ENCODE results near the gene EGFR. TPM values are rescaled to one million over a fixed set of nuclear protein-coding genes. Genes with fewer than 3 reads are reported as not detected.

Gene EGFR
- total and polyA plus RNA-seq, 9 donors, result 13.0 to 54.6 (median 41.7) TPM

DNA sequence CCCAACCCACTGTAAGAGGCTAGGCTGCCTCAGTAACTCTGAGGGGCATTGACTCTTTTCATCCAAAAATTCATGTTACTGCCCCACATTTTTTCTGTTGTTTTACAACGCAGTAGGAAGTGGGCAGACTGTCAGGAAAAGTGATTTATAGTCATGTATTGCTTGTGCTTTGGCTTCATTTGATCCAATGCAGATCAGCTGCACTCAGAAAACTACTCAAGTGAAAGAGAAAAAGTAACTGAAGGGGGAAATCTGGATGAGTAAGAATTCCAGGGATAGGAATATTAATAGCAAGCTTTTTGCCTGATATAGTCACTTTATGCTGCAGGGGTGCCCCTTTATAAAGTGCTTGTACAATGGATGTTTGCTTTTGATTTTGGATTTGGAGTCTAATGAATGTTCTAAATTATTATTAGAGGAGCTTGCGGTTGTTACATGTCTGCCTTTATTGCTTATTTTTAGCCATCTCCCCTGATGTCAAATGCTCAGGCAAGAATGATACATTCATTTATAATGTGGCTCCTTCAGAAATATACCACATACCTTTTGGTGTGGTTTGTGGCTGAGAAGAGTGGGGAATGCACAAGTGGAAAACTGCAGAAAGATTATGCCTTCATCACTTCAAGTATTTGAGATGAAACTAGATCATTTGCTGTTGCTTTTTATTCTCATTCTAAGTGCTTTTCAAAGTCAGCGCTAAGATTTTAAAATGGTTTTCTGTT lies 86.1 kb downstream of the EGFR start:
- no peak overlapping the region for H3K4me3 ChIP-seq
- H3K36me3 ChIP-seq, result no peaks in the 10 kb centered on the region
- DNase-seq, result no peak
- 52 to 63% (median 56%) methylated on average over 3 of the region's 3 CpGs for WGBS, 3 donors
- peaks cover 35% of the 10 kb centered on the region for H3K4me1 ChIP-seq (ENCODE audit: insufficient read depth)
- no peak overlapping the region for H3K27ac ChIP-seq
- no peaks in the 10 kb centered on the region for H3K9me3 ChIP-seq
- no peaks in the 10 kb centered on the region for H3K27me3 ChIP-seq
- intact Hi-C loops (cut with DNase I), result no loop called here
- no peak for TF ChIP-seq EP300 (IDR thresholded peaks at IDR 0.05)
- TF ChIP-seq POLR2A (IDR thresholded peaks at IDR 0.05), result no peak
- TF ChIP-seq, protein P1, sequence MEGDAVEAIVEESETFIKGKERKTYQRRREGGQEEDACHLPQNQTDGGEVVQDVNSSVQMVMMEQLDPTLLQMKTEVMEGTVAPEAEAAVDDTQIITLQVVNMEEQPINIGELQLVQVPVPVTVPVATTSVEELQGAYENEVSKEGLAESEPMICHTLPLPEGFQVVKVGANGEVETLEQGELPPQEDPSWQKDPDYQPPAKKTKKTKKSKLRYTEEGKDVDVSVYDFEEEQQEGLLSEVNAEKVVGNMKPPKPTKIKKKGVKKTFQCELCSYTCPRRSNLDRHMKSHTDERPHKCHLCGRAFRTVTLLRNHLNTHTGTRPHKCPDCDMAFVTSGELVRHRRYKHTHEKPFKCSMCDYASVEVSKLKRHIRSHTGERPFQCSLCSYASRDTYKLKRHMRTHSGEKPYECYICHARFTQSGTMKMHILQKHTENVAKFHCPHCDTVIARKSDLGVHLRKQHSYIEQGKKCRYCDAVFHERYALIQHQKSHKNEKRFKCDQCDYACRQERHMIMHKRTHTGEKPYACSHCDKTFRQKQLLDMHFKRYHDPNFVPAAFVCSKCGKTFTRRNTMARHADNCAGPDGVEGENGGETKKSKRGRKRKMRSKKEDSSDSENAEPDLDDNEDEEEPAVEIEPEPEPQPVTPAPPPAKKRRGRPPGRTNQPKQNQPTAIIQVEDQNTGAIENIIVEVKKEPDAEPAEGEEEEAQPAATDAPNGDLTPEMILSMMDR (IDR thresholded peaks at IDR 0.05), result no peak

DNA sequence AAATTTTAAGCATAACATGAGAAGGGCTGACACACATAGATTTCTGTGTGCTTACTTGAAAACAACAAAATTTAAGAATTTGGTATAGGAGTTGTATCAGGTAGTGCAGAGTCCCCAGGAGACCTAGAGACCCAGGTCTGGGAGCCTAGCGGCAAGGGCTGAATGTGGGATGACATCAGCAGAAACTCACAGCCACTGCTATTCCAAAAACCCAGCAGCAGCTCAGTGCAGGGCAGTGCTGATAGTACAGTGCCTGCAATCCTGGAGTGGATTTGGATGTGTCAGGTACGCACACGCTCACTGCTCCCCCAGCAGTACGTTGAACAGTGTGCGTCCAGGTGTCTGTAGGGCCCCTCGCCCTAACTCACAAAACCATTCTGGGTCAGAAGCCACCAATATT lies 87.1 kb downstream of the EGFR start:
- H3K4me1 ChIP-seq (ENCODE audit: insufficient read depth), result peaks cover 27% of the 10 kb centered on the region
- TF ChIP-seq POLR2A (IDR thresholded peaks at IDR 0.05) (no peak), EP300 (IDR thresholded peaks at IDR 0.05) (no peak)
- TF ChIP-seq, protein P1 (IDR thresholded peaks at IDR 0.05), result no peak
- no peak overlapping the region for H3K27ac ChIP-seq
- intact Hi-C loops (cut with DNase I), result no loop called here
- H3K36me3 ChIP-seq, result no peaks in the 10 kb centered on the region
- DNase-seq, result no peak
- WGBS, 3 donors, result 91 to 96% (median 94%) methylated on average over 6 of the region's 6 CpGs
- H3K27me3 ChIP-seq, result no peaks in the 10 kb centered on the region
- no peaks in the 10 kb centered on the region for H3K9me3 ChIP-seq
- H3K4me3 ChIP-seq, result no peak overlapping the region

DNA sequence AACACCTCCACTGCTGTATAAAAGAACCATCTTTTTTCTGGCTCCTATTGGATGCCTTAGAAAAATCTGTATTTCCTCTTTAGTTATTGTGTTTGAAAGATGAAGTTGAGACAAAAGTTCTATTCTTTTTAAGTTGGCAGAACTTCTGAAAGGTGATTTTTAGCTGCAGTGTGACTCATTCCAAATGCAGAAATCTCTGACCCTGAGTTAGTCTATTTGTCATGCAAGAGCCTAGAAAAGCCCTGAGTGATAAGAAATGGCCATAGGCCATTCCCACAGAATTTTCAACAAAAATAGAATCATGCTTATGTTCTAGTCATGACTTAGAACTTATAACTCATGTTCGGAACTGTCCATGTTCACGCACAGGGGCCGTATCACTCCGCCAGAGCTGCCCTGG lies 89.1 kb downstream of the EGFR start:
- Histone ChIP-seq H3K4me3 (no peak overlapping the region), H3K36me3 (no peaks in the 10 kb centered on the region), H3K9me3 (no peaks in the 10 kb centered on the region), H3K27ac (no peak overlapping the region), H3K27me3 (no peaks in the 10 kb centered on the region), H3K4me1 (ENCODE audit: insufficient read depth) (peaks cover 32% of the 10 kb centered on the region)
- no peak for TF ChIP-seq EP300 (IDR thresholded peaks at IDR 0.05)
- TF ChIP-seq, protein P1 (IDR thresholded peaks at IDR 0.05), result no peak
- no peak for TF ChIP-seq POLR2A (IDR thresholded peaks at IDR 0.05)
- DNase-seq, result no peak
- 93 to 97% (median 96%) methylated on average over 4 of the region's 4 CpGs for WGBS, 3 donors
- intact Hi-C loops (cut with DNase I), result no loop called here

DNA sequence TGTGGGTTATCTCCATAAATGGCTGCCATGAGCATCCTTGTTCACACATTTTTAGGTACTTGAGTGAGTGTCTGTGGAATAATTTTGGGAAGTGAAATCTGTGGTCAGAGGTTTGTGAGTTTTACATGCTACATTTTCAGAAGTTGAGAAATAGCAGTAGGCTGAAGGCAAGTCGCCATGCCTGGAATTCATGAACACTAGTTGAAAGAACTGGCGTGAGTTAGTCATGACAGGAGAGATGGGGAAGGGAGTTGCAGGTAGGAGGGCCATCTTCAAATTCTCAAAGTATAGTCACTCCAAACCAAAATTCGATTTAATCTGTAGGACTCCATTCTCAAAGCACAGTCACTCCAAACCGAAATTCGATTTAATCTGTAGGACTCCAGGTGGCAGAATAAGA lies 89.6 kb downstream of the EGFR start:
- Histone ChIP-seq H3K4me1 (ENCODE audit: insufficient read depth) (peaks cover 34% of the 10 kb centered on the region), H3K27ac (no peak overlapping the region), H3K27me3 (no peaks in the 10 kb centered on the region), H3K9me3 (no peaks in the 10 kb centered on the region), H3K36me3 (no peaks in the 10 kb centered on the region), H3K4me3 (no peak overlapping the region)
- WGBS, 3 donors, result 88 to 94% (median 94%) methylated on average over 5 of the region's 5 CpGs
- TF ChIP-seq, protein P1 (IDR thresholded peaks at IDR 0.05), result no peak
- no peak for TF ChIP-seq POLR2A (IDR thresholded peaks at IDR 0.05)
- TF ChIP-seq EP300 (IDR thresholded peaks at IDR 0.05), result no peak
- intact Hi-C loops (cut with DNase I), result no loop called here
- no peak for DNase-seq
